IMR-90 (cell line): ENCODE results near the gene LLCFC1. TPM values are rescaled to one million over a fixed set of nuclear protein-coding genes. Genes with fewer than 3 reads are reported as not detected.
A peak's percentile ranks its signal among the peaks of the same experiment; 100 is the strongest.

Experiments
- ATAC-seq: fragments of 200-7000 bp; cut with Tn5 transposase; 2 replicates; pipeline ENCODE4 v1.9.1; 2020; ENCODE audit warnings: low read depth, mild to moderate bottlenecking, moderate library complexity
- BruUV-seq: library from RNA; stranded (reverse); fragments of 400-500 nt; replicated peaks from 2 replicates; lab custom pipeline; 2021; lab: Mats Ljungman, UMichigan
- CTCF ChIA-PET: fragments of 300-600 bp; formaldehyde crosslinking; extraction: SDS; loops from one replicate; lab custom pipeline; 2021; ENCODE audit warnings: antibody characterized with exemption; lab: Yijun Ruan, JAX
- POLR2A ChIA-PET: fragments of 300-600 bp; sonication (Branson Sonifier 250); formaldehyde crosslinking; loops from one replicate; lab custom pipeline; 2022; ENCODE audit warnings: antibody characterized with exemption; ENCODE audit not compliant: unreplicated experiment; lab: Charles Lee
- DNase-seq: peaks from one replicate; pipeline ENCODE4 v3.0.0; 2013
- H2AFZ ChIP-seq: replicated peaks from 2 replicates; pipeline ENCODE3; 2013; ENCODE audit warnings: low read length, mild to moderate bottlenecking; ENCODE audit not compliant: poor library complexity
- H2AK5ac ChIP-seq: 2 replicates; pipeline ENCODE4 v1.6.1; 2013; ENCODE audit warnings: low read depth, low read length, inconsistent platforms
- H2AK9ac ChIP-seq: replicated peaks from 2 replicates; pipeline ENCODE3; 2013; ENCODE audit warnings: mild to moderate bottlenecking, low read depth, low read length, moderate library complexity; ENCODE audit not compliant: poor library complexity
- H2BK120ac ChIP-seq: 2 replicates; pipeline ENCODE4 v1.6.1; 2013; ENCODE audit warnings: low read depth, low read length, inconsistent platforms
- H2BK15ac ChIP-seq: 3 replicates; pipeline ENCODE4 v1.6.1; 2013; ENCODE audit warnings: low read depth, low read length, inconsistent platforms
- H2BK20ac ChIP-seq: 2 replicates; pipeline ENCODE4 v1.6.1; 2013; ENCODE audit warnings: low read depth, mild to moderate bottlenecking, inconsistent platforms, low read length, moderate library complexity
- H2BK5ac ChIP-seq: 2 replicates; pipeline ENCODE4 v1.6.1; 2013; ENCODE audit warnings: mild to moderate bottlenecking, low read depth, low read length, inconsistent platforms; ENCODE audit not compliant: poor library complexity, severe bottlenecking
- H3K14ac ChIP-seq: replicated peaks from 2 replicates; pipeline ENCODE4 v1.6.1; 2013; ENCODE audit warnings: low read depth, low read length, inconsistent platforms
- H3K18ac ChIP-seq: 2 replicates; pipeline ENCODE4 v1.6.1; 2013; ENCODE audit warnings: low read depth, low read length, control low read depth
- H3K23ac ChIP-seq: 2 replicates; pipeline ENCODE4 v1.6.1; 2013; ENCODE audit warnings: low read depth, low read length, inconsistent platforms
- H3K27ac ChIP-seq: 2 replicates; pipeline ENCODE4 v1.5.1; 2013; ENCODE audit warnings: mild to moderate bottlenecking, control low read depth, low read length; ENCODE audit not compliant: insufficient read depth
- H3K27me3 ChIP-seq: 2 replicates; pipeline ENCODE4 v1.6.1; 2013; ENCODE audit warnings: low read length; ENCODE audit not compliant: control insufficient read depth, insufficient read depth
- H3K36me3 ChIP-seq: 2 replicates; pipeline ENCODE4 v1.6.1; 2013; ENCODE audit warnings: low read length, mixed read lengths; ENCODE audit not compliant: control insufficient read depth, insufficient read depth
- H3K4ac ChIP-seq: 2 replicates; pipeline ENCODE4 v1.6.1; 2013; ENCODE audit warnings: low read depth, low read length, inconsistent platforms
- H3K4me1 ChIP-seq: 2 replicates; pipeline ENCODE4 v1.6.1; 2013; ENCODE audit warnings: low read length, mixed read lengths; ENCODE audit not compliant: control insufficient read depth, insufficient read depth
- H3K4me2 ChIP-seq: 2 replicates; pipeline ENCODE4 v1.6.1; 2013; ENCODE audit warnings: low read depth, mild to moderate bottlenecking, control low read depth, low read length, moderate library complexity
- H3K4me3 ChIP-seq: 2 replicates; pipeline ENCODE4 v1.5.1; 2013; ENCODE audit warnings: low read depth, mild to moderate bottlenecking, control low read depth, low read length, moderate library complexity; ENCODE audit not compliant: insufficient read depth
- H3K56ac ChIP-seq: 2 replicates; pipeline ENCODE4 v1.6.1; 2013; ENCODE audit warnings: low read length, inconsistent platforms; ENCODE audit not compliant: insufficient read depth; ENCODE audit errors: extremely low read depth
- H3K79me1 ChIP-seq, 2 experiments: 2 replicates each; pipeline ENCODE4 v1.6.1; 2013; ENCODE audit warnings: low read length in 2 of 2, inconsistent platforms in 1 of 2, low read depth in 1 of 2
- H3K9ac ChIP-seq: 2 replicates; pipeline ENCODE4 v1.6.1; 2013; ENCODE audit warnings: low read depth, low read length, control low read depth
- H3K9me1 ChIP-seq: 2 replicates; pipeline ENCODE4 v1.6.1; 2013; ENCODE audit warnings: low read length, inconsistent platforms; ENCODE audit not compliant: insufficient read depth
- H3K9me3 ChIP-seq: 2 replicates; pipeline ENCODE4 v1.6.1; 2013; ENCODE audit warnings: low read length; ENCODE audit not compliant: control insufficient read depth, insufficient read depth
- H4K20me1 ChIP-seq: 2 replicates; pipeline ENCODE4 v1.6.1; 2013; ENCODE audit warnings: low read length, inconsistent platforms; ENCODE audit not compliant: insufficient read depth
- H4K5ac ChIP-seq: 2 replicates; pipeline ENCODE4 v1.6.1; 2013; ENCODE audit warnings: mild to moderate bottlenecking, low read depth, low read length, control low read depth
- H4K8ac ChIP-seq, 2 experiments: 2 replicates each; pipeline ENCODE4 v1.6.1; 2013; ENCODE audit warnings: low read depth in 2 of 2, low read length in 2 of 2, control low read depth in 1 of 2, inconsistent platforms in 1 of 2
- H4K91ac ChIP-seq: 2 replicates; pipeline ENCODE4 v1.6.1; 2013; ENCODE audit warnings: low read depth, low read length, inconsistent platforms; ENCODE audit not compliant: insufficient read depth
- RFX5 ChIP-seq: IDR thresholded peaks from 2 replicates; pipeline ENCODE4 v1.8.0; 2012; ENCODE audit warnings: low read depth, mild to moderate bottlenecking, low read length, moderate library complexity
- SMC3 ChIP-seq: fragments of 150-350 bp; IDR thresholded peaks from 2 replicates; pipeline ENCODE4 v1.6.1; 2016; ENCODE audit warnings: low read depth, mild to moderate bottlenecking, antibody characterized with exemption, low read length, moderate library complexity
- WGBS, 2 experiments: methylation state at CpG; one replicate each; pipeline versions ENCODE4 v1.1.5 to v1.1.7; 2013; ENCODE audit warnings: missing lambda C conversion rate in 2 of 2; ENCODE audit not compliant: insufficient read length in 1 of 2; ENCODE audit errors: extremely low coverage in 2 of 2; 5-methylcytosine and 5-hydroxymethylcytosine counted together
- dilution Hi-C: fragments of 300-500 bp; cut with HindIII; formaldehyde crosslinking; loops from one replicate; pipeline ENCODE4 v1.14.3; 2018; ENCODE audit warnings: low sequenced_read_pairs; ENCODE audit not compliant: unreplicated experiment
- in situ Hi-C: fragments of 300-500 bp; cut with MboI; formaldehyde crosslinking; loops from 3 replicates; pipeline ENCODE4 v1.14.3; 2019; ENCODE audit warnings: low sequenced_read_pairs, inconsistent platforms, mixed read lengths
- intact Hi-C: fragments of 100-400 bp; cut with micrococcal nuclease; formaldehyde crosslinking; loops from 2 replicates; pipeline ENCODE4 v1.10.0; 2022
- polyA plus RNA-seq, 3 experiments: library from polyadenylated mRNA; depleted of rRNA; stranded (reverse); fragments of >200 nt; gene quantifications; 2 replicates each; pipeline ENCODE4 v1.2.3, GENCODE V29; 2012; ENCODE audit warnings: low replicate concordance in 1 of 3
- total RNA-seq: library from RNA; depleted of rRNA; stranded (reverse); fragments of >200 nt; gene quantifications from 2 replicates; pipeline ENCODE4 v1.2.3, GENCODE V29; 2012
- TF ChIP-seq, protein P1 (sequence below): fragments of 150-350 bp; IDR thresholded peaks from 2 replicates; pipeline ENCODE4 v1.6.1; 2016; ENCODE audit warnings: low read depth, mild to moderate bottlenecking, low read length, moderate library complexity, borderline replicate concordance

LLCFC1 gene
- total and polyA plus RNA-seq, 2 of the 4 experiments (the other 2 are of a cell fraction) = not detected

- Histone ChIP-seq H3K4me1 (no peaks in the 10 kb centered on the region), H4K91ac (no peak overlapping the region), H2BK15ac (no peak overlapping the region), H3K56ac (no peak overlapping the region), H2AK9ac (no peak overlapping the region), H3K4me3 (no peak overlapping the region), H3K27ac (no peak overlapping the region), H3K14ac (no peak overlapping the region), H3K4me2 (no peak overlapping the region), H3K9me1 (no peaks in the 10 kb centered on the region), H2BK120ac (no peak overlapping the region), H3K9me3 (peaks cover 13% of the 10 kb centered on the region; the same call in 1 of the 2 replicates), H4K5ac (no peak overlapping the region), H4K20me1 (no peaks in the 10 kb centered on the region), H3K9ac (no peak overlapping the region), H2BK20ac (no peak overlapping the region), H3K79me1 (no peaks in the 10 kb centered on the region), H3K36me3 (no peaks in the 10 kb centered on the region), H2AK5ac (no peak overlapping the region), H3K27me3 (no peaks in the 10 kb centered on the region), H3K23ac (no peak overlapping the region), H3K18ac (no peak overlapping the region), H4K8ac (no peak overlapping the region), H3K4ac (no peak overlapping the region), H2AFZ (peak overlapping the region; percentile 11), H2BK5ac (no peak overlapping the region)
- ChIA-PET CTCF (no interaction called here), POLR2A (no interaction called here)
- ATAC-seq (no peak), DNase-seq (no peak)
- no CpG with 5 or more reads among the region's 7 CpGs for WGBS, 2 experiments
- dilution Hi-C loops = no loop called here
- in situ Hi-C loops = no loop called here
- intact Hi-C loops = no loop called here
- no TSS peak for BruUV-seq
- TF ChIP-seq, protein P1, sequence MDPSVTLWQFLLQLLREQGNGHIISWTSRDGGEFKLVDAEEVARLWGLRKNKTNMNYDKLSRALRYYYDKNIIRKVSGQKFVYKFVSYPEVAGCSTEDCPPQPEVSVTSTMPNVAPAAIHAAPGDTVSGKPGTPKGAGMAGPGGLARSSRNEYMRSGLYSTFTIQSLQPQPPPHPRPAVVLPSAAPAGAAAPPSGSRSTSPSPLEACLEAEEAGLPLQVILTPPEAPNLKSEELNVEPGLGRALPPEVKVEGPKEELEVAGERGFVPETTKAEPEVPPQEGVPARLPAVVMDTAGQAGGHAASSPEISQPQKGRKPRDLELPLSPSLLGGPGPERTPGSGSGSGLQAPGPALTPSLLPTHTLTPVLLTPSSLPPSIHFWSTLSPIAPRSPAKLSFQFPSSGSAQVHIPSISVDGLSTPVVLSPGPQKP = no peak
- TF ChIP-seq RFX5 (no peak), SMC3 (no peak)
These were observed 6.2 kb upstream of the LLCFC1 start for GRCh38 chr7:142933092-142933475.
